Heart right ventricle (tissue), 16 donors: ENCODE data around the gene CANT1. TPM values are rescaled to one million over a fixed set of nuclear protein-coding genes. Genes with fewer than 3 reads are reported as not detected.
"Not testable (repeated sequence)": the region's sequence is repeated elsewhere in the genome, so short reads cannot be mapped to it uniquely, and the experiment has no call there.

Experiments
- ATAC-seq, 8 donors: fragments of 200-7000 bp; cut with Tn5 transposase; one replicate each; pipeline ENCODE4 v1.9.1; 2020; ENCODE audit warnings: mild to moderate bottlenecking in 8 of 8, moderate library complexity in 8 of 8, moderate number of reproducible peaks in 1 of 8
- DNase-seq, 2 donors: peaks; one replicate each; pipeline ENCODE4 v3.0.0-alpha.2; 2020
- H3K27ac ChIP-seq, 10 donors: fragments of 200-600 bp; sonication (generic) in 2 of 10; one replicate each; pipeline versions ENCODE4 v1.5.0 to v1.8.0; 2020 to 2022; ENCODE audit warnings: mild to moderate bottlenecking in 3 of 10
- H3K27me3 ChIP-seq, 7 donors: fragments of 200-600 bp; one replicate each; pipeline ENCODE4 v1.8.0; 2021 to 2022; ENCODE audit warnings: mild to moderate bottlenecking in 2 of 7
- H3K36me3 ChIP-seq, 9 donors: fragments of 200-600 bp; sonication (generic) in 1 of 9; one replicate each; pipeline versions ENCODE4 v1.5.0 to v1.8.0; 2020 to 2022; ENCODE audit warnings: mild to moderate bottlenecking in 2 of 9
- H3K4me1 ChIP-seq, 9 donors: fragments of 200-600 bp; sonication (generic) in 1 of 9; one replicate each; pipeline versions ENCODE4 v1.5.0 to v1.8.0; 2020 to 2022; ENCODE audit warnings: mild to moderate bottlenecking in 4 of 9
- H3K4me3 ChIP-seq, 10 donors: fragments of 200-600 bp; sonication (generic) in 2 of 10; one replicate each; pipeline versions ENCODE4 v1.5.0 to v1.8.0; 2020 to 2022; ENCODE audit warnings: mild to moderate bottlenecking in 7 of 10, moderate library complexity in 2 of 10
- H3K9me3 ChIP-seq, 11 donors: fragments of 200-600 bp in 10 of 11; sonication (generic) in 2 of 11; one replicate each; pipeline versions ENCODE4 v1.5.0 to v1.8.0; 2013 to 2022; ENCODE audit warnings: mild to moderate bottlenecking in 2 of 11, control low read depth in 1 of 11, moderate library complexity in 1 of 11
- WGBS, 2 donors: extraction: QIAGEN DNeasy Blood & Tissue Kit; methylation state at CpG; one replicate each; pipeline ENCODE4 v1.1.7; 2013; ENCODE audit warnings: inconsistent platforms in 1 of 2; 5-methylcytosine and 5-hydroxymethylcytosine counted together
- intact Hi-C, 10 donors: fragments of 100-400 bp; cut with DNase I; formaldehyde crosslinking; loops; one replicate each; pipeline versions ENCODE4 v1.11.1 to v1.14.2; 2022
- polyA plus RNA-seq, 2 donors: library from polyadenylated mRNA; stranded (reverse); fragments of 200-250 nt; gene quantifications; one replicate each; pipeline ENCODE4 v1.2.3, GENCODE V29; 2013
- total RNA-seq, 10 donors: library from RNA; stranded (reverse); fragmentation: NEBNext Ultra II Directional in 3 of 10; extraction: Animal tissue kit (Norgen Biotek cat#: 25700) in 3 of 10; gene quantifications; one replicate each; pipeline versions ENCODE4 v1.2.1 to v1.2.4, GENCODE V29; 2021 to 2023
- TF ChIP-seq, protein P1 (sequence below), 9 donors: fragments of 200-600 bp; sonication (generic) in 2 of 9; IDR thresholded peaks; one replicate each; pipeline versions ENCODE4 v1.5.0 to v1.8.0; 2021 to 2022; ENCODE audit warnings: antibody characterized with exemption in 9 of 9, mild to moderate bottlenecking in 5 of 9, moderate library complexity in 1 of 9
- donor health status: Arrhythmogenic right ventricular cardiomyopathy.
- donor health status: ischemic (EF 13 %, LVEDD 7.1; RV severe dilation, severe dysfunction).
- donor health status: healthy with polysubstance abuse.
- donor health status: DM: no; HTN: yes; CAD: no.
- donor health status: DM: no; HTN: no; CAD: no.
- donor health status: ischemic (EF 25% LVEDD 6.9; RV normal size, moderate dysfunction).
- donor health status: ischemic (EF 25% LVEDD 5.7; RV mildly dilated, moderate dysfunction).
- donor health status: healthy.
- donor health status: DM: yes; HTN: yes; CAD: no.
- donor health status: Ischemic cardiomyopathy.
- donor health status: ischemic (EF 35%, LVEDD 5.7; RV mildly dilated, moderate dysfunction).
- donor health status: nonischemic (EF 11% LVEDD 7.7; RV severe dilation, severe dysfunction).
- donor health status: DM: yes; HTN: yes; CAD: no.
- donor health status: PGD.
- donor health status: ischemic (EF 29% LVEDD 5.4; RV normal size, mild dysfunction).
- donor health status: nonischemic (EF 23%, LVEDD 6.1; RV moderate dilation, normal function).

The CANT1 gene
- total and polyA plus RNA-seq, 12 donors: 4.1 to 33.4 (median 23.8) TPM

DNA sequence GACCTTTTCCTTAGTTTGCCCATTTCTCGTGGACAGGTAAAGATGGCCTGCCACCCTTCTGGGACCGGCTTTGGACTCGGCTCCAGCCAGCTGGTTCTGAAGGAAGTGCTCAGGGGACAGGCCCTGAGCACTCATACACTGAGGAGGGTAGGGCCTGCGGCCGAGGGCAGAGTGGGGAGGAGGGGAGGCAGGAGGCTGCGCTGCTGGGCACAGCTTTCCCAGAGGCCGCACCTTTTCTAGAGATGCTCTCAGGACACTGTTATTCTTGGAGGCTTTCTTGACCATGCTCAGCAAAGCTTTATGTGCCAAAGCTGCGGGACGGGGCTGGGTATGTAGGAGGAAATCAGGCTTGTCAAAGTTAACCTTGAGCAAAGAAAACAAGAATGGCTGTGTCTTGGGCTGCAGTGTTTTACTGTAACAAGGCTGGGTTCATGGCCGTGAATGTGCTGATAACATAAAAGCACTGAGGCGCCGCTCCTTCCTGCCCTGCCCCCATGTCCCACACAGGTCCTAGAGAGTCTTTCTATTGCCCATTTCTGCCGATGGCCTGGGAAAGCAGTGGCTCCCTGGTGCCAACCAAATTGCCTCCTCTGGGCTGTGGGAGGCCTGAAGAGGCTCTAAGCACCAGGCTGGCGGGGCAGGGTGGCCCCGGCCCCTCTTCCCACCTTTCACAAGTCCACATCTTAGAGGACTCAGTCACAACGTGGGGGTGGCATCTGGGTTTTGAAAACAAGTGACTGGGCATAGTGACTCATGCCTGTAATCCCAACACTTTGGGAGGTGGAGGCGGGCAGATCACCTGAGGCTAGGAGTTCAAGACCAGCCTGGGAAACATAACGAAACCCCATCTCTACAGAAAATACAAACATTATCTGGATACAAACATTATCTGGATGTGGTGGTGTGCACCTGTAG, 62.1 kb downstream of the CANT1 start:
- H3K4me3 ChIP-seq: no peak overlapping the region
- no peak for DNase-seq
- H3K4me1 ChIP-seq: peaks cover 0 to 12% (median 5%) of the 10 kb centered on the region in 9 donors
- no peaks in the 10 kb centered on the region for H3K27me3 ChIP-seq
- peaks cover 0 to 24% (median 14%) of the 10 kb centered on the region in 11 donors for H3K9me3 ChIP-seq
- no peak overlapping the region for H3K27ac ChIP-seq
- TF ChIP-seq, protein P1, sequence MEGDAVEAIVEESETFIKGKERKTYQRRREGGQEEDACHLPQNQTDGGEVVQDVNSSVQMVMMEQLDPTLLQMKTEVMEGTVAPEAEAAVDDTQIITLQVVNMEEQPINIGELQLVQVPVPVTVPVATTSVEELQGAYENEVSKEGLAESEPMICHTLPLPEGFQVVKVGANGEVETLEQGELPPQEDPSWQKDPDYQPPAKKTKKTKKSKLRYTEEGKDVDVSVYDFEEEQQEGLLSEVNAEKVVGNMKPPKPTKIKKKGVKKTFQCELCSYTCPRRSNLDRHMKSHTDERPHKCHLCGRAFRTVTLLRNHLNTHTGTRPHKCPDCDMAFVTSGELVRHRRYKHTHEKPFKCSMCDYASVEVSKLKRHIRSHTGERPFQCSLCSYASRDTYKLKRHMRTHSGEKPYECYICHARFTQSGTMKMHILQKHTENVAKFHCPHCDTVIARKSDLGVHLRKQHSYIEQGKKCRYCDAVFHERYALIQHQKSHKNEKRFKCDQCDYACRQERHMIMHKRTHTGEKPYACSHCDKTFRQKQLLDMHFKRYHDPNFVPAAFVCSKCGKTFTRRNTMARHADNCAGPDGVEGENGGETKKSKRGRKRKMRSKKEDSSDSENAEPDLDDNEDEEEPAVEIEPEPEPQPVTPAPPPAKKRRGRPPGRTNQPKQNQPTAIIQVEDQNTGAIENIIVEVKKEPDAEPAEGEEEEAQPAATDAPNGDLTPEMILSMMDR (IDR thresholded peaks at IDR 0.05): no peak
- no peak for ATAC-seq
- 73 to 79% methylated on average over 18 of the region's 18 CpGs for WGBS, 2 donors
- intact Hi-C loops: no loop called here
- no peaks in the 10 kb centered on the region for H3K36me3 ChIP-seq

GRCh38 chr17:78946631-78947030, 62.9 kb downstream of the CANT1 start:
- ATAC-seq (no peak), DNase-seq (no peak)
- intact Hi-C loops: no loop called here
- no peak overlapping the region for H3K27ac ChIP-seq
- 95 to 97% methylated on average over 7 to 8 of the region's 8 CpGs for WGBS, 2 donors
- H3K9me3 ChIP-seq: peaks cover 0 to 23% (median 14%) of the 10 kb centered on the region in 11 donors
- peaks cover 0 to 4% (median 0%) of the 10 kb centered on the region in 9 donors for H3K4me1 ChIP-seq
- H3K36me3 ChIP-seq: no peaks in the 10 kb centered on the region
- TF ChIP-seq, protein P1 (IDR thresholded peaks at IDR 0.05): no peak
- H3K4me3 ChIP-seq: no peak overlapping the region
- H3K27me3 ChIP-seq: no peaks in the 10 kb centered on the region

DNA sequence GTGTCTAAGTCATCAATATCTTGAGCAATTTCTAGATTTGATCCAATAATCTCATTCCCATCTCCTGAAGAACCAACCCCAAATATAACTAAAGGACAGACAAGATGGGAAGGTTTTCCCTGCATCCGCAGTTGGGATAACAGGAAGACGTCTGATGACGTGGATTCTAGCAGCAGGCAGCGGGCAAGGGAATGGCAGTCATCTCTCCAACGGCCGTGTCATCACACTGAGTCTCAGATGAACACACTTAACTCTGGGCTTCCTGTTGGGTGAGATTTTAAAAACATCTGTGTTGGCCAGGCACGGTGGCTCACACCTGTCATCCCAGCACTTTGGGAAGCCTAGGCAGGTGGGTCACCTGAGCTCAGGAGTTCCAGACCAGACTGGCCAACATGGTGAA, 63.4 kb downstream of the CANT1 start:
- TF ChIP-seq, protein P1 (IDR thresholded peaks at IDR 0.05): no peak
- H3K9me3 ChIP-seq: peaks cover 0 to 18% (median 10%) of the 10 kb centered on the region in 11 donors
- no peak overlapping the region for H3K4me3 ChIP-seq
- 70 to 74% methylated on average over 7 of the region's 7 CpGs for WGBS, 2 donors
- DNase-seq (no peak), ATAC-seq (no peak)
- H3K4me1 ChIP-seq: no peaks in the 10 kb centered on the region
- no peak overlapping the region for H3K27ac ChIP-seq
- H3K36me3 ChIP-seq: no peaks in the 10 kb centered on the region
- intact Hi-C loops: no loop called here
- H3K27me3 ChIP-seq: no peaks in the 10 kb centered on the region

- intact Hi-C loops, DNase-seq, ATAC-seq, H3K36me3 ChIP-seq, H3K27ac ChIP-seq, H3K4me1 ChIP-seq, H3K4me3 ChIP-seq, H3K27me3 ChIP-seq: not testable (repeated sequence)
- peaks cover 0 to 11% (median 4%) of the 10 kb centered on the region in 11 donors for H3K9me3 ChIP-seq
- WGBS, 2 donors: 96 to 98% methylated on average over 12 of the region's 12 CpGs
Observed at GRCh38 chr17:78945455-78945854, 64.1 kb downstream of the CANT1 start.

- H3K27ac ChIP-seq: no peak overlapping the region
- ATAC-seq (no peak), DNase-seq (no peak)
- H3K36me3 ChIP-seq: no peaks in the 10 kb centered on the region
- H3K27me3 ChIP-seq: no peaks in the 10 kb centered on the region
- WGBS, 2 donors: 82 to 87% methylated on average over 10 of the region's 10 CpGs
- peaks cover 0 to 8% (median 0%) of the 10 kb centered on the region in 9 donors for H3K4me1 ChIP-seq
- intact Hi-C loops: no loop called here
- H3K4me3 ChIP-seq: no peak overlapping the region
- peaks cover 0 to 6% (median 0%) of the 10 kb centered on the region in 11 donors for H3K9me3 ChIP-seq
- TF ChIP-seq, protein P1 (IDR thresholded peaks at IDR 0.05): no peak
Observed at GRCh38 chr17:78944956-78945355, 64.6 kb downstream of the CANT1 start.
